Subcutaneous abdominal adipose tissue (tissue), 5 donors: ENCODE measurements around the gene CRISPLD2.
A peak's percentile ranks its signal among the peaks of the same experiment; 100 is the strongest.

Experiments used
- H3K27ac ChIP-seq: one replicate; pipeline ENCODE4 v1.7.0; 2013; ENCODE audit warnings: low read depth, mild to moderate bottlenecking, inconsistent platforms, low read length, moderate library complexity
- H3K27me3 ChIP-seq, 5 donors: one replicate each; pipeline ENCODE4 v1.7.0; 2013; ENCODE audit warnings: low read length in 5 of 5, inconsistent platforms in 1 of 5; ENCODE audit not compliant: control insufficient read depth in 5 of 5, insufficient read depth in 4 of 5
- H3K36me3 ChIP-seq, 5 donors: one replicate each; pipeline ENCODE4 v1.7.0; 2013; ENCODE audit warnings: low read length in 5 of 5; ENCODE audit not compliant: control insufficient read depth in 5 of 5, insufficient read depth in 5 of 5
- H3K4me1 ChIP-seq, 5 donors: one replicate each; pipeline ENCODE4 v1.7.0; 2013; ENCODE audit warnings: low read length in 5 of 5, mild to moderate bottlenecking in 3 of 5, moderate library complexity in 1 of 5; ENCODE audit not compliant: control insufficient read depth in 5 of 5, insufficient read depth in 5 of 5
- H3K4me3 ChIP-seq, 5 donors: one replicate each; pipeline ENCODE4 v1.7.0; 2013; ENCODE audit warnings: low read length in 5 of 5, low read depth in 1 of 5
- H3K9ac ChIP-seq, 5 donors: one replicate each; pipeline ENCODE4 v1.7.0; 2013; ENCODE audit warnings: low read length in 5 of 5, mild to moderate bottlenecking in 4 of 5, moderate library complexity in 3 of 5
- H3K9me3 ChIP-seq, 5 donors: one replicate each; pipeline ENCODE4 v1.7.0; 2013; ENCODE audit warnings: low read length in 5 of 5; ENCODE audit not compliant: control insufficient read depth in 5 of 5
- donor health status: healthy.
- donor health status: healthy.
- donor health status: healthy.
- donor health status: healthy.
- donor health status: healthy.

CRISPLD2 gene

DNA sequence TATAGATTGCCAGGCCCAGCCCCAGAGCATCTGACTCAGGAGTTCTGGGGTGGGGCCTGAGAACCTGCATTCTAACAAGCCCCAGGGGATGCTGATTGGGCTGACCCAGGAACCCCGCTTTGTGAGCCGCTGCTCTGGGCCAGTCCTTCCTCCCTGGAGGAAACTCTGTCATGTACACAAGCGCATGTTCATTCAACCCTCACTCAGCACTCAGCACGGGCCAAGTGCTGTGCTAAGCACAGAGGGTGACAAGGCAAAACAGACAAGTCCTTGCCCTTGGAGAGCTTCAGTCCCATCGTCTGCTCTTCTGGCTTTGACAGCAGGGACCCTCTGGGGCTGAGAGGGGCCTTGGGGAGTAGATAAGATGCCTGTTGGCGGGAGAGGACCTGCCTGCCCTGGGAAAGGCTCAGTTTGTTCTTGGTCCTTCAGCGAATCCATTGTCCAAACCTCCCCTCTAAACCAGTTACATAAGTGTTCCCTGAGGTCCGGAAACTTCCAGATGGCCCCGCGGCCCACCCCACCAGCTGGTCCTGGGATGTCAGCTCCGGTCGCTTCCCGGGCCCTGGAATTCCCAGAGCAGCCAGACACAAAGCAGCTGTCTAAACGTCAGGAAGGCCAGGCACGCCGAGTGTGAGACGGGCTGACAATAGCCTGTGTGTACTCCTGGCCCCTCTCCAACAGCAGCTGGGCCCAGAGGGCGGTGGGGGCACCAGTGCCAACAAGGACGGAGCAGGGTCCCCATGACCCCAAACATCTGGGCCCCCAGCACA is 102.8 kb downstream of the CRISPLD2 start:
- peaks cover 4 to 39% (median 32%) of the 10 kb centered on the region in 5 donors for H3K4me1 ChIP-seq
- H3K9ac ChIP-seq = peak overlapping the region in 1 of 5 donors; percentile 12
- peaks cover 0 to 28% (median 5%) of the 10 kb centered on the region in 5 donors for H3K27me3 ChIP-seq
- H3K36me3 ChIP-seq = no peaks in the 10 kb centered on the region
- H3K27ac ChIP-seq = no peak overlapping the region
- H3K4me3 ChIP-seq = no peak overlapping the region
- no peaks in the 10 kb centered on the region for H3K9me3 ChIP-seq

DNA sequence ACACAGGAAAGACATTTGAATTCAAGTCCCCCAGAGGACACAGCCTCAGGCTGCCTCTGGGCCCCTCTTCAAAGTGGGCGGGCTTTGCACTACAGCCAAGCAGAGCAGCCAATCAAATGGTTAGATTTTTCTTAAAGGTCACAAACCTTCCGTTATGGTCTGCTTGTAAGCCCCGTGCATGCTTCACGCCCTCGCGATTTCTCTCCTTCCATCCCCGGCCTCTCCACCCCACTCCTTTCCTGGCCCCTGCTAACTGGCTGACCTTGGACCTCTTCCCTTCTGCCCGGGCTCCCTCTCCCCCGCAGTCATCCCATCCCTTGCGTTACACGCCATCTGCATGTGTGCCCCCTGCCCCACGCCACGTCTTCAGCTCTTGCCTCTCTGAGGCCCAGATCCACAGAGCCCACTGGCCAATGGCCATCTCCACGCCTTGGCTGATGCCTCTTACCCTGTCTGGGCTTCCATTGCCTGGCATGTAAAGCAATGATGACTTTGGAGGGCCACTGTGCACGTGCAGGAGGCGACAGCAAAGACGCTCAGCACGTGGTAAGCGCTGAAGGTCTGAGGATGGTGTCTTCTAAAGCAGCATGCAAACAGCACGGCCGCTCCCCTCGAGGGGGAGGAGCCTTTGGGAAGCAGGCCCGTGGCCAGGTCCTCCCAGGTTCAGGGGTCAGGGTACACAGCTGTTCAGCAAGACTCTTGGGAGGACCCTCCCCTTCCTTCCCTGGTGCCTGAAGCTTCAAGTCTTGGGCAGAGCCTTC is 104.7 kb downstream of the CRISPLD2 start:
- Histone ChIP-seq H3K4me1 (peaks cover 4 to 59% (median 51%) of the 10 kb centered on the region in 5 donors), H3K27me3 (peaks cover 0 to 28% (median 8%) of the 10 kb centered on the region in 5 donors), H3K27ac (no peak overlapping the region), H3K36me3 (no peaks in the 10 kb centered on the region), H3K9me3 (no peaks in the 10 kb centered on the region), H3K9ac (no peak overlapping the region), H3K4me3 (peak overlapping the region in 2 of 5 donors; percentile 35 to 58)

DNA sequence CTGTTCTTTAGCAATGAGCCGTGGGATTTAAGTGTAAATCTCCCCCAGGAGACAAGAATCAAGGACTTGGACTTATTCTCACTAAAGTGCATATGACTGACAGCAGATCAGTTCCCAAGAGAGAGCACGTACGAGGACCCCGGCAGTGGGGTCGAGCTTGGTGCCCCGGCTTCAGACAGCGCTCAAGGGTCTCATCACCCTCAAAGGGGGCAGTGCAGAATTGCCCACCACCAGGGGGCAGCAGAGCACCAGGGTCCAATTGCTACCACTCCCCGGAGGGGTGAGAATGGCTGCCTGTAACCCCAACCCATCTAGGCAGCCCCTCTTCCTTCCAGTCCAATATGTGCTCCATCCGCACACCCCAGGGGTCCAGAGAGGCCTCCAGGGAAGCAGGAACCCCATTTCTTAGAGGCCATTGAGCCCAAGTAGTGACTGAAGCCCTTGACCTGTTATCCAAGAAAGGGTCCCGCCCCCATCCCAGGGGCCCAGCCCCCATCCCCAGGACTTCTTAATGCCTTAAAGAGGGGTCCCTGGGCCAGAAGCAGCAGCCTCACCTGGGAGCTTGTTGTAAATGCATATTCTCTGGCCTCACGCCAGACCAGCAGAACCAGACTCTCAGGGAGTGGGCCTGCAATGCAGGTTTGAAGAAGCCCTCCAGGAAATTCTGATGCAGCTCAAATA is 105.4 kb downstream of the CRISPLD2 start:
- H3K9ac ChIP-seq = no peak overlapping the region
- H3K36me3 ChIP-seq = no peaks in the 10 kb centered on the region
- peaks cover 0 to 28% (median 8%) of the 10 kb centered on the region in 5 donors for H3K27me3 ChIP-seq
- no peak overlapping the region for H3K27ac ChIP-seq
- H3K4me3 ChIP-seq = no peak overlapping the region
- H3K9me3 ChIP-seq = no peaks in the 10 kb centered on the region
- H3K4me1 ChIP-seq = peaks cover 2 to 64% (median 56%) of the 10 kb centered on the region in 5 donors

DNA sequence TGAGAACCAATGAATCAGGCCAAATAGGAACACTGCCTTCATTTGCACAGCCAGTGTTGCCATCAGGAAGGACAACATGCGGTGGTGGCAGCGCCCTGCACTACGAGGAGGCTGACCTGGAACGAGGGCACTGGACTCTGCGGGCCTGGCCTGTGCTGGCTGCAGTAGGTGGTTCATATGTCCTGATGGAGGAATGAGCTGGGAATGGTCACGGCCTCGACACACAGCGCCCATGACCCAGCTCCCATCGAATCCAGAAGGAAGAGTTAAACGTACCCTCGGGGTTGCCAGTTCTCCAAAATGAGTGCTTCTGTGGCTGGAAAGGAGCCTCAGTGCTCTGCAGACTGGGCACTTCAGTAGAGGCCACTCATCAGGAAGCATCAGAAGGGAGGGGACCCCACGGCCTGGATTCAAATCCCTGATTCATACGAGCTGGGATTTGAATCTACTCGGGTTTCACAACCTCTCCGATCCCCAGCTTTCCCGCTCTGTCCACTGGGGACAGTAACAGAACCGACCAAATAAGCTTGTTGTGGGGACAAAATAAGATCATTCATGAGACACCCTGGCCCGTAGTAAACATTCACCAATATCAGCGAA is 106.1 kb downstream of the CRISPLD2 start:
- H3K9ac ChIP-seq = no peak overlapping the region
- no peak overlapping the region for H3K4me3 ChIP-seq
- peaks cover 0 to 32% (median 8%) of the 10 kb centered on the region in 5 donors for H3K27me3 ChIP-seq
- no peaks in the 10 kb centered on the region for H3K36me3 ChIP-seq
- peak overlapping the region; percentile 10 for H3K27ac ChIP-seq
- peaks cover 0 to 2% (median 1%) of the 10 kb centered on the region in 5 donors for H3K9me3 ChIP-seq
- peaks cover 2 to 65% (median 57%) of the 10 kb centered on the region in 5 donors for H3K4me1 ChIP-seq

DNA sequence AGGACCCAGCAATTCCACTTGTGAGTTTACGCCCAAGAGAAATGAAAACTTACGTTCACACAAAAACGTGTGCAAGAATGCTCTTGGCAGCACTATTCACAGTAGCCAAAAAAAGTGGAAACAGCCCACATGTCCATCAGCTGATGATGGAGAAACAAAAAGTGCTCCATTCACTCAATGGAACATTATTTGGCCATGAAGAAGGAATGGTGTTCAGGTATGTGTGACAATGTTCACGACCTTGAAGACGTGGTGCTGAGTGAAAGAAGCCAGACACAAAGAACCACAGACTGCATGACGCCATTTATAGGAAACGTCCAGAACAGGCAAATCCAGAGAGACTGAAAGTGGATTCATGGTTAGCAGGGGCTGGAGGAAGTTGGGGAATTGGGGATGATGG is 106.7 kb downstream of the CRISPLD2 start:
- peaks cover 0 to 32% (median 8%) of the 10 kb centered on the region in 5 donors for H3K27me3 ChIP-seq
- H3K36me3 ChIP-seq = no peaks in the 10 kb centered on the region
- peak overlapping the region; percentile 10 for H3K27ac ChIP-seq
- no peak overlapping the region for H3K4me3 ChIP-seq
- peaks cover 2 to 65% (median 57%) of the 10 kb centered on the region in 5 donors for H3K4me1 ChIP-seq
- peaks cover 0 to 7% (median 3%) of the 10 kb centered on the region in 5 donors for H3K9me3 ChIP-seq
- no peak overlapping the region for H3K9ac ChIP-seq

DNA sequence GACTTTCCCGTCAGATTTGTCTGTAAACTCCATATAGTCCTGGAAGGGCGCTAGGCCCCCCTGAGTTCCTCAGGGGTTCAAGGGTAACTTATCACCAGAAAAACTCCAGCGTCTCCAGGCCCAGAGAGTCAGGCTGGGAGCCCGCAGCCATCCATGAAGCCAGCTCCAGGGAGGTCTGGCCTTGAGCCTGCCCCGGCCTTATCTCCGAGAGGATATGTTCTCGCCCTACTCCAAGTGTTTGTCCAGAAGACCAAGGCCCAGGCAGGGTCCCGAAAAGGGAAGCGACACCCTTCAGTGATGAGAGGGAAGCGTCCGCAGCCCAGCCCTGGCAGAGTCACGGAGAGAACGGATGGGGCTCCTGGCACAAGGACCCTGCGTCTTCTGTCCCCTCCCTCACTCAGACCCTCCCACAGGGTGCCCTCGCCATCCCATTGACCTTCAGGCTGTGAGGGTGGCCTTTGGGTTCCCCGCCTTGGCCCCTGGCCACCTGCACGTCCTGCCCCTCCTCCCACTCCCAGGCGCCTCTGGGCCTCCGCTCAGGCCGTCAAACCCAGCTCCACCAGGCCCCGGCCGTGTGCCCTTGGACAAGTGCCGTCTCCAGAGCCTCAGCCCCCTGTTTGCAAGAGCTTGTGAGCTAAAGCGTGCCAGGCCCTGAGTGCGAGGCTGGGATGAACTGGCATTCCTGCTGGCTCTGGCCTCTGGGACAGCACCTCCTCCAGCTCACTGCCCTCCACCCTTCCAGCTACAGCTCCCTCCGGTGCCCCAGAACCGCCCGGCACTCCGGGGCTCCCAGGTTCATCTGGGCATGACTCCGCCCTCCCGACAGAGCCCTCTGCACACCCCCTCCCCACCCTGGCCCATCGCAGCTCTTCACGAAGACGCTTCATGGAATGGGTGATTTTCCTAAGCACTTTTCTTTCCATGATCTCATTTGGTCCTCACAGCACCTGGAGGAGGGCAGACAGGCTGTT is 108.1 kb downstream of the CRISPLD2 start:
- Histone ChIP-seq H3K9me3 (peaks cover 0 to 8% (median 3%) of the 10 kb centered on the region in 5 donors), H3K27me3 (peaks cover 0 to 36% (median 8%) of the 10 kb centered on the region in 5 donors), H3K36me3 (no peaks in the 10 kb centered on the region), H3K9ac (no peak overlapping the region), H3K4me3 (no peak overlapping the region), H3K4me1 (peaks cover 0 to 56% (median 46%) of the 10 kb centered on the region in 5 donors), H3K27ac (no peak overlapping the region)

DNA sequence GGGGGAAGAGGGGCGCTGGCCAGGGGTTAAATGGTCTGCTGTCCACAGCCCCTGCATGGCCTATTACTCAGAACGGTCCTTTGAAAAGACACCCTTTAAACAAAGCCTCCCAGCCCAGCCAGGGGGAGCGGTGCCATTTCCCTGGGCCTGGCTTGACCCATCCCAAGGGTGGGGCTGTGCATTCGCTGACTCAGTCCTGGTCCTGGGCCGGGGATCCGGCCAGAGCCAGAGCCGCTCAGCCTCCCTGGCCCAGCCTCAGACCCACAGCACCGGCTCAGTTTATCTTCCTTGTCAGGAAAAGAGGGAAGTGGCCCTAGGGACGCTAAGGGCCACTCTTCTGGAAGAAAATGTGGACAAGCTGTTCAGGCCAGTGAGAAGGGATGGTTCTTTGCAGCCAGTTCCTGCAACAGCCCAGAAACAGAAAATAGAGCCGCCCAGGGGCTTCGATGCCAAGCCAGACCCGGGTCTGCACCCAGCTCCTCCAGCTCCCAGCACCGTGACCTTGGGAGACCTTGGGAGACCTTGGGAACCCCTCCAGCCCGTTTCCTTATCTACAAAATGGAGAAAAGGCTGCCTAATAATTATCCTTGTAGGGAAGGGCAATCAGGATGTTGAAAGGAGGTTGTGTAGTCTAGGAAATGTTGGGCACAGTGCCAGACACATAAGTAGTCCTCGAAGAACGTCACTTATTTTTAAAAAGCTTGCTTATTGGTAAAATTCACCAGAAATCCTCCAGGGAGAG is 109.1 kb downstream of the CRISPLD2 start:
- H3K4me3 ChIP-seq = no peak overlapping the region
- H3K27me3 ChIP-seq = peaks cover 0 to 36% (median 8%) of the 10 kb centered on the region in 5 donors
- no peaks in the 10 kb centered on the region for H3K36me3 ChIP-seq
- H3K9ac ChIP-seq = no peak overlapping the region
- peaks cover 0 to 57% (median 46%) of the 10 kb centered on the region in 5 donors for H3K4me1 ChIP-seq
- peaks cover 0 to 8% (median 3%) of the 10 kb centered on the region in 5 donors for H3K9me3 ChIP-seq
- H3K27ac ChIP-seq = peak overlapping the region; percentile 46

DNA sequence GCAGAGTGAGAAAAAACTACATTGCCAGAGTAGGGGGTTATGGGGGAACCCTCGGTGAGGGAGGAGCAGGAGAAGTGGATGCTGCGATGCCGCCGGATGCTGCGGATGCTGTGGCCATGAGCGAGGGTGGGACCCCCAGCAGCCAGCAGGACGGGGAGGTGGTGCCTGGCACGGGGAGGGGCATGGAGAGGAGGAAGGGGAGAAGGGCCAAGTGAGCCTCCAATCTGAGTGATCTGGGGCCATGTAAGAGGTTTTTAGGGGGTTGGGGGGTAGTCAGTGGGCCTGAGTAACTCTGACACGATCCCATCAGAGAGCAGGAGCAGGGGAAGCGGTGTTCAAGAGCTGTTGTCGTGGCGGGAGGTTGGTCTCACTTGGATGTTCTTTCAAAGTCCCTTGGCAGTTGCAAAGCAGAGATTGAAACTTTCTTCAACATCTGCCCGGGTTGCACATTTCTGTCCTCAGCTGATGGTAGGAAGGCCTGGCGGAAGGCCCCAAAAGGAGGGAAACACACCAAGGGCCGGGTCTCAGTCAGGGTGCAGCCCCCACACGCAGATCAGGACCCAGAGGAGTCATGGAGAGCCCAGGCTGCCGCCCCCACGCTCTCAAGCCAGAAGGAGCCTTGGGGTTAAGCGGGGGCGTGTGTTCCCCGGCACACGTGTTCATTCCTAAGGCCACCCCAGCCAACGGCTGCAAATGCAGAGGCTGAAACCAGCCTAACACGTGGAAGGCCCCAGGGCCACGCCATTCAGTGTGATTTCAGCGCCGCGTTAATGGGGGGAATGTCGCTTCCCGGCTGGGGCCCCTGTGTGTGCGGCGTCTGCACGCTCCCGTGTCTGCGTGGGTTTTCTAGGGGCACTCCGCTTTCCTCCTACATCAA is 109.9 kb downstream of the CRISPLD2 start:
- H3K4me1 ChIP-seq = peaks cover 0 to 56% (median 46%) of the 10 kb centered on the region in 5 donors
- peaks cover 0 to 33% (median 8%) of the 10 kb centered on the region in 5 donors for H3K27me3 ChIP-seq
- peak overlapping the region; percentile 46 for H3K27ac ChIP-seq

More for the DNA sequence above, 109.9 kb downstream of the CRISPLD2 start:
- no peaks in the 10 kb centered on the region for H3K36me3 ChIP-seq
- peaks cover 0 to 8% (median 3%) of the 10 kb centered on the region in 5 donors for H3K9me3 ChIP-seq
- no peak overlapping the region for H3K4me3 ChIP-seq
- H3K9ac ChIP-seq = no peak overlapping the region
